LNCAP (cell line): Measurements from ENCODE around the gene MYO9A.

Source experiments
- TF ChIP-seq, protein P1 (sequence below): fragments of 450-650 bp; IDR thresholded peaks from 2 replicates; pipeline ENCODE4 v1.5.1; 2017; ENCODE audit warnings: mild to moderate bottlenecking

Gene MYO9A

DNA sequence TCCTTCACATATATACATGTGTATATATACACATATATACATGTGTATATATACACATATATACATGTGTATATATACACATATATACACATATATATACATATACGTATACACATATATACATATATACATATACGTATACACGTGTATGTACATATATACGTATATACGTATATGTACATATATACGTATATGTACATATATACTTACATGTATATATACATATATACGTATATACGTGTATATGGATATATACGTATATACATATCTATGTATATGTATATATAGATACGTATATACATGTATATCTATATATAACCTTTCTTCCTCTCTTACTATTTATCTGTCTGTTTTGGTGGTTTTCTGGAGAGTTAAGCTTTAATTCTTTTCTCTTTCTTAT, 192.8 kb downstream of the MYO9A start:
- TF ChIP-seq, protein P1, sequence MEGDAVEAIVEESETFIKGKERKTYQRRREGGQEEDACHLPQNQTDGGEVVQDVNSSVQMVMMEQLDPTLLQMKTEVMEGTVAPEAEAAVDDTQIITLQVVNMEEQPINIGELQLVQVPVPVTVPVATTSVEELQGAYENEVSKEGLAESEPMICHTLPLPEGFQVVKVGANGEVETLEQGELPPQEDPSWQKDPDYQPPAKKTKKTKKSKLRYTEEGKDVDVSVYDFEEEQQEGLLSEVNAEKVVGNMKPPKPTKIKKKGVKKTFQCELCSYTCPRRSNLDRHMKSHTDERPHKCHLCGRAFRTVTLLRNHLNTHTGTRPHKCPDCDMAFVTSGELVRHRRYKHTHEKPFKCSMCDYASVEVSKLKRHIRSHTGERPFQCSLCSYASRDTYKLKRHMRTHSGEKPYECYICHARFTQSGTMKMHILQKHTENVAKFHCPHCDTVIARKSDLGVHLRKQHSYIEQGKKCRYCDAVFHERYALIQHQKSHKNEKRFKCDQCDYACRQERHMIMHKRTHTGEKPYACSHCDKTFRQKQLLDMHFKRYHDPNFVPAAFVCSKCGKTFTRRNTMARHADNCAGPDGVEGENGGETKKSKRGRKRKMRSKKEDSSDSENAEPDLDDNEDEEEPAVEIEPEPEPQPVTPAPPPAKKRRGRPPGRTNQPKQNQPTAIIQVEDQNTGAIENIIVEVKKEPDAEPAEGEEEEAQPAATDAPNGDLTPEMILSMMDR, result no peak

DNA sequence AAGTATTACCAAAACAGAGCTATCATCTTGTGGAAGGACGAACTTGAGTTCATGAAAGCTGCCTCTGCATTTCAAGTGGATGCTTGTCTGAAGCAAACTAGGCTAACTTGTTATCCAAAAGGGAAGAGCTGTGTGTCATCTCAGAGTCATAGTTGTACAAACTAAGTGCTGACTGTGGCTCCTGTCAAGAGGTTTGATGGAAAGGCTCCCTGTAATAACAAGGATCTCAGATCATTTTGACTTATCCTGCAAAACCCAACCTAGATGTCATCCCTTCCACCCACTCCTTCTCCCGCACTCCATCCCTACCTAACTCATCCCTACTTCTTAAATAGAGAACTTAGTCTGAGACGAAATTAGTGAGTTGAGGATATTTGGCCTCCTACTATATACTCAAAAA, 196.8 kb downstream of the MYO9A start:
- TF ChIP-seq, protein P1, result no peak

DNA sequence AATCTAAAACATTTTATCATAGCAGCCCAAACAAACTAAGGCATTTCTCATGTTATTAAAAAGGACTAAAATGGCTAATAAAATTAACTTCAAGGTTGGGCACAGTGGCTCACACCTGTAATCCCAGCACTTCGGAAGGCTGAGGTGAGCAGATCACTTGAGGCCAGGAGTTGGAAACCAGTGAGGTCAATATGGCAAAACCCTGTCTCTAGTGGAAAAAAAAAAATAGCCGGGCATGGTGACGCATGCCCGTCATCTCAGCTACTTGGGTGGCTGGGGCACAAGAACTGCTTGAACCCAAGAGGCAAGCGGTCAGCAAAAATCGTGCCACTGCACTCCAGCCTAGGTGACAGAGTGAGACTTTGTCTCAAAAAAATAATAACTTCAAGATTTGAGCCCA, 197.4 kb downstream of the MYO9A start:
- TF ChIP-seq, protein P1, result no peak

DNA sequence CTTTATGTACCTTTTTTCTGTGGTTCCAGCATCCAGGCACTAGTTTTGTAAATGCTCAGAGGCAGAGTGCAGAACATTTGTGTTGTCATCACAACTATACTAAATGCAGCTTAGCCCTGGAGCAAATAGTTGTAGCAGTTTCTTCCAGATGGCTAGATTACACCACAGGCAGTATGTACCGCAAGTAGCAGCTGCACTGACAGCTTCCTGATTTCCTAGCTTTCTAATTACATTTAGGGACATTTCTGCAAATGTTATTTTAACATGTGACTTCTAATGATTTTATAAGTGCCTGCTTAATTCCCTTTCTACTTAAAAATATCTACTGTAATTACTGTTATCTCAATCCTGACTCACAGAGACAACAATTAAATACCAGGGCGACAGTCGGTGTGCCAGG, 201.1 kb downstream of the MYO9A start:
- TF ChIP-seq, protein P1, result no peak

DNA sequence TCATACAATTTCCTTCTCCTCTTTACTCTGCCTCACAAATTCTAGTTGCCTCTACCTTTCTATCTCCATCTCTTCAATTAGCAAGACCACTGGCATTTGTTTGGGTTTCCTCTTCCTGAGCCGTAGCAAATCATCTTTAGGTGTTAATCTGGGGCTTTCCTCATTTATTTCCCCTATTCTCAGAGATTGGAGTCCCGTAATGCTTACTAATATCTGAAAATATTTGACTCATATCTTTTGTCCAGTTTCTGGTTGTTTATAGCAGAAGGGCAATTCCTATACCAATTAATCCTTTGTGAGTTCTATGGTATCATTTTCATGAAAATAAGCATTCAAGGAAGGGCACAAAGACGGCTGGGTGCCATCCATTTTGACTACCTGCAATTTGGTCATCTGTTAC, 203.9 kb downstream of the MYO9A start:
- TF ChIP-seq, protein P1, result no peak

DNA sequence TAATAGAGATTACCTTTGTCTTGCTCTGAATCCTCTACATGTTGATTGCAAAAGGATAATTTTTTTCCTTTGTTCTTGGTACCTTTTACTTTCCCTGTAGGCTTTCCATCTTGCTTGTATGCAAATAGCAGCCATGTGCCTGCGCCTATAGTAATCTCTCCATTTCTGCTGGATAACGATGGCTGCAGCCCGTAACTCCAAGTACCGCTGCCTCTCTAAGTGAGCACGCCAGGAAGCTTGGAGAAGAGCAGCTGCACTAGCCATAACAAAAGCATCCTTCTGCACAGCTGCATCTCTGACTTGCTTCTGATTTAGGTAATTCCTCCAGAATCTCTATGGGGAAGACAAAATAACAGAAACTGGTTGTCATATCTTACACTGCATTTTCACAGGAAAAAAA, 218.3 kb downstream of the MYO9A start:
- TF ChIP-seq, protein P1, result no peak

DNA sequence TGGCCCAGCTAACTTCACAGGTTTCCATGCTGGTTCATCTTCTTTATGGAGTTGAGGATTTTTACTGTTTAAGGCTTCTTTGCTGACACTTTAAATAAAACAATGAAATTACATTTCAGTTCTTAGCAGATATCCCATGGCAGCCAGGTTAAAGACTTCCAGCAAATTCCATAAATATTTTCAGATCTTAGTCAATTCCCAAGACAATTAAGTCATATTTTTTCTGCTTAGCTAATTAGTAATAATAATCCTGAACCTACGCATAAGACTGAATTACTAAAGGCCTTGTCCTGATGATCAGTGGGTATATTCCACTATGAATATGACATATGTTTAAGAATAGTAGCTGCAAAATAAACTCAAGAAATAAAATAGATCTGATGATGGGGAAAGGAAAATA, 224.3 kb downstream of the MYO9A start:
- TF ChIP-seq, protein P1, result no peak

DNA sequence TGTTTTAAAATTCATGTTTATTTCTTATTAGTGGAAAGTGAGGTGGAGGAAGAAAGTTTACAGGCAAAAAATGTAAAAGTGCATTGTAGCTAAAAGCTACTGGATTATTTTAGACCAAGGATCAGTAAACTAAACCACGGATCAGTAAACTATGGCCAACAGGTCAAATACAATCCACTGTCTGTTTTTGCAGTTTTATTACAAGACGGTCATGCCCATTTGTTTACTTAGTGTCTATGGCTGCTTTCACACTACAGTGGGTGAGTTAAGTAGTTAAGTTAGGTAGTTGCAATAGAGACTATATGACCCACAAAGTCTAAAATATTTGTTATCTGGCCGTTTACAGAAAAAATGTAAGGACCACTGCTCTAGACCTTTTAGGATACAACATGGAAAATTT, 225.6 kb downstream of the MYO9A start:
- TF ChIP-seq, protein P1, result no peak
